ENCODE measurements around the gene ECT2. TPM values are rescaled to one million over a fixed set of nuclear protein-coding genes. Genes with fewer than 3 reads are reported as not detected.

Gene ECT2
- total RNA-seq, 2 donors from 2014 or later, result 10.3 to 12.1 TPM

DNA sequence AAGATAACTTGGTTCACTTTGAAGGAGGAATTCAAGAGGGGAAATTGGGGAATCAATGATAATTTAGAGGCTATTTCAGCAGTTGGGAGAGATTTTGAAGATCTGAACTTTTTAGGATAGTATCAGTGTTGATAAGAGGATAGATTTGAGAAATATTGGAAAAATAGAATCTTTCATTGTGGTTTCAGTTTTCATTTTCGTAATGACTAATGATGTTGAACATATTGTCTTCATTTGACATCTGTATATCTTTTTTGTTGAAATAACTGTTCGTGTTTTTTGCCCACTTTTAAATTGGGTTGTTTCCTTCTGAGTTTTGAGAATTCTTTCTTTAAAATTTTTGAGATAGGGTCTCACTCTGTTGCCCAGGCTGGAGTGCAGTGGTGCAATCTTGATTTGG lies 21.1 kb downstream of the ECT2 start:
- TF ChIP-seq POLR2A (IDR thresholded peaks at IDR 0.05), result no peak
- TF ChIP-seq, protein P1, sequence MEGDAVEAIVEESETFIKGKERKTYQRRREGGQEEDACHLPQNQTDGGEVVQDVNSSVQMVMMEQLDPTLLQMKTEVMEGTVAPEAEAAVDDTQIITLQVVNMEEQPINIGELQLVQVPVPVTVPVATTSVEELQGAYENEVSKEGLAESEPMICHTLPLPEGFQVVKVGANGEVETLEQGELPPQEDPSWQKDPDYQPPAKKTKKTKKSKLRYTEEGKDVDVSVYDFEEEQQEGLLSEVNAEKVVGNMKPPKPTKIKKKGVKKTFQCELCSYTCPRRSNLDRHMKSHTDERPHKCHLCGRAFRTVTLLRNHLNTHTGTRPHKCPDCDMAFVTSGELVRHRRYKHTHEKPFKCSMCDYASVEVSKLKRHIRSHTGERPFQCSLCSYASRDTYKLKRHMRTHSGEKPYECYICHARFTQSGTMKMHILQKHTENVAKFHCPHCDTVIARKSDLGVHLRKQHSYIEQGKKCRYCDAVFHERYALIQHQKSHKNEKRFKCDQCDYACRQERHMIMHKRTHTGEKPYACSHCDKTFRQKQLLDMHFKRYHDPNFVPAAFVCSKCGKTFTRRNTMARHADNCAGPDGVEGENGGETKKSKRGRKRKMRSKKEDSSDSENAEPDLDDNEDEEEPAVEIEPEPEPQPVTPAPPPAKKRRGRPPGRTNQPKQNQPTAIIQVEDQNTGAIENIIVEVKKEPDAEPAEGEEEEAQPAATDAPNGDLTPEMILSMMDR (IDR thresholded peaks at IDR 0.05), result no peak
- no peak for TF ChIP-seq POLR2AphosphoS5 (IDR thresholded peaks at IDR 0.05)
- intact Hi-C loops (cut with DNase I), result no loop called here

DNA sequence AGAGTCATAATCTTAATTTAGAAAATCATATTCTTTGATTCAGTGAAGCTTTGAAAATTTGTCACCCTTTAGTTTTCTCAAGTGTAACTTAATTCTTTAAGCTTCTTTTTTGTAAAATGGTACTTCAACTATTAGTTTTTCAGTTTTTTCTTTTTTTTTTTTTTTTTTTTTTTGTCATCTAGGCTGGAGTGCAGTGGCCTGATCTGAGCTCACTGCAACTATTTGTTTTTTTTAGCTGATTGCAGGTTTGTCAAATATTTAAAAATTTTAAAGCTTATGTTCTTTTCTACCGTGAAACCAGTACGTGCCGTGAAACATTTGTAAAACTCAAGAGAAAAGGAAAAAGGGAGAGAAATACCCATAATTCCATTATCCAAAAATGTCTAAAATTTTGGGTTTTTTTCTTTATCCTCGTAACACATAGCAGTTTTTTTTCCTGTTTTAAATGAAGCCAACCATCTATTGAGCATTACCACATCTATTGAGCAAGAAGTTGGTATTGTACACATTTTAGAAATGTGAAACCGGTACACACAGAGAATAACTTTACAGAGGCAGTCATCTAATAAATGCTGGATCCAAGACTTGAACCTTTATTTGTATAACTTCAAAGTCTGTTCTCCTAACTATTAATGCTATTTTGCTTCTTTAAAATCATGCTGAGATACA lies 25.7 kb downstream of the ECT2 start:
- TF ChIP-seq, protein P1 (IDR thresholded peaks at IDR 0.05), result no peak
- TF ChIP-seq POLR2A (IDR thresholded peaks at IDR 0.05) (no peak), POLR2AphosphoS5 (IDR thresholded peaks at IDR 0.05) (no peak)
- Histone ChIP-seq H3K9me3 (no peaks in the 10 kb centered on the region), H3K36me3 (no peaks in the 10 kb centered on the region), H3K27ac (no peak overlapping the region), H3K4me1 (replicated peaks) (no peaks in the 10 kb centered on the region), H3K4me3 (no peak overlapping the region), H3K27me3 (replicated peaks; ENCODE audit: insufficient read depth) (no peaks in the 10 kb centered on the region)
- intact Hi-C loops (cut with DNase I), result no loop called here
- DNase-seq (ENCODE audit: low spot score), result no peak
- WGBS, result 89% methylated on average over 5 of the region's 5 CpGs

More for the DNA sequence above, 21.1 kb downstream of the ECT2 start:
- no peaks in the 10 kb centered on the region for H3K27me3 ChIP-seq (replicated peaks; ENCODE audit: insufficient read depth)
- H3K27ac ChIP-seq, result no peak overlapping the region
- DNase-seq (ENCODE audit: low spot score), result no peak
- H3K9me3 ChIP-seq, result no peaks in the 10 kb centered on the region
- no peaks in the 10 kb centered on the region for H3K4me1 ChIP-seq (replicated peaks)
- H3K36me3 ChIP-seq, result no peaks in the 10 kb centered on the region
- no peak overlapping the region for H3K4me3 ChIP-seq
- 95% methylated on average over 2 of the region's 2 CpGs for WGBS

DNA sequence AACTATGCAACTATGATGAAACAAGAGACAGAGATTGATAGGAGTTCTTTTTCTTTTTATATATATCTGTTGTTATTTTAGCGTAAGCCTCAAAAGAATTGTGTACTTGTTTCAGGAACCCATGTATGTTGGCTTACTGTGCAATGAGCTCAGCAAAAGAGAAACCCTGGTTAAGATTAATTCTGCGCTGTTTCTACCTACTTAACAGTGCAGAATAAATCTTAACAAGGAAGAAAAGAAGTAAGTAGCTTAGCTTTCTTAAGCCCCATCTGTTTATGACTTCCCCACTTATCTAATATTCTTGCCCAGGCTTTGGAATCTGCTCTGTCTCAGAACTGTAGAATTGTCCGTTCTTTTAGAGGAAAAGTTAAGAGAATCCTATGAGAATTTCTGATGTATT lies 27.4 kb downstream of the ECT2 start:
- H3K27me3 ChIP-seq (replicated peaks; ENCODE audit: insufficient read depth), result no peaks in the 10 kb centered on the region
- H3K27ac ChIP-seq, result no peak overlapping the region
- DNase-seq (ENCODE audit: low spot score), result no peak
- no peak for TF ChIP-seq POLR2AphosphoS5 (IDR thresholded peaks at IDR 0.05)
- TF ChIP-seq POLR2A (IDR thresholded peaks at IDR 0.05), result no peak
- TF ChIP-seq, protein P1 (IDR thresholded peaks at IDR 0.05), result no peak
- WGBS, result 92% methylated on average over 3 of the region's 3 CpGs
- no peaks in the 10 kb centered on the region for H3K4me1 ChIP-seq (replicated peaks)
- no peaks in the 10 kb centered on the region for H3K9me3 ChIP-seq
- no peaks in the 10 kb centered on the region for H3K36me3 ChIP-seq
- no peak overlapping the region for H3K4me3 ChIP-seq
- intact Hi-C loops (cut with DNase I), result no loop called here

DNA sequence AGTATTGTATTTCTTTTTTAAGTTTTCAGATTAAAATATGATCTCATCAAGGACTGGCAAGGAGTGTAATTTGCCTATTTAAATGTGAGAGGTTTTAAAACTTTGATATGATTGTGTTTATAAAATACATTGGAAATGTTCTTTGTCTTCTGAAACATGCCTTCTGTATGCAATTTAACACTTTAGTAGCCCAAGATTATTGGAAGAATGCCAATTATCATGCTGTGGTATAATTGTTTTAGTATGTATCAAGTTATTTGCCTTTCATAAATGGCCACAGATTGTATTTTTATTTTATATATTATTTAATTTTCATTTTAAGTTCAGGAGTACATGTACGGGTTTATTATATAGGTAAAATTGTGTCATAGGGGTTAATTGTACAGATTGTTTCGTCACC lies 31.7 kb downstream of the ECT2 start:
- 97% methylated on average over 2 of the region's 2 CpGs for WGBS
- no peak for DNase-seq (ENCODE audit: low spot score)
- H3K27me3 ChIP-seq (replicated peaks; ENCODE audit: insufficient read depth), result no peaks in the 10 kb centered on the region
- no peaks in the 10 kb centered on the region for H3K36me3 ChIP-seq
- intact Hi-C loops (cut with DNase I), result no loop called here
- H3K27ac ChIP-seq, result no peak overlapping the region
- no peaks in the 10 kb centered on the region for H3K4me1 ChIP-seq (replicated peaks)
- no peak overlapping the region for H3K4me3 ChIP-seq
- no peaks in the 10 kb centered on the region for H3K9me3 ChIP-seq
- TF ChIP-seq POLR2A (IDR thresholded peaks at IDR 0.05) (no peak), POLR2AphosphoS5 (IDR thresholded peaks at IDR 0.05) (no peak)
- TF ChIP-seq, protein P1 (IDR thresholded peaks at IDR 0.05), result no peak

DNA sequence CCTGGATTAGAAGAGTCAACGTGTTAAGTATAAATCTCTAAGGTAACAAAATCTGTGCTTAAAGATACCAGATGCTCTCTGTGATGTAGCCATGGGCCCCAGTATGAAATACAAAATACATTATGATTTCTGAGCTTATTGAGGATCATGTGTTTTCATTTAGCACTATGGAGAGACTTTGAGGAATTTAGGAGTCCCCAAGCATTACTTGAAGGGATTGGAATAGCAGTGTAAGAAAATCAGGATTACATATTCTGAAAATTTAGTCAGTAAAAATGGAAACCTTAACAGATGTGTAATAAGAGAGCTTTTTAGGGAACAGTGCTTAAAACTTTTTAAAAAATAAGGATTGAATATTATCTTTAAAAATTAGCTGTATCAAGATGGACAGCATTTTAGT lies 35.5 kb downstream of the ECT2 start:
- H3K27me3 ChIP-seq (replicated peaks; ENCODE audit: insufficient read depth), result no peaks in the 10 kb centered on the region
- no peaks in the 10 kb centered on the region for H3K4me1 ChIP-seq (replicated peaks)
- H3K36me3 ChIP-seq, result no peaks in the 10 kb centered on the region
- 96% methylated on average over 1 of the region's 1 CpG for WGBS
- H3K4me3 ChIP-seq, result no peak overlapping the region
- H3K9me3 ChIP-seq, result no peaks in the 10 kb centered on the region
- intact Hi-C loops (cut with DNase I), result no loop called here
- H3K27ac ChIP-seq, result no peak overlapping the region
- TF ChIP-seq POLR2AphosphoS5 (IDR thresholded peaks at IDR 0.05) (no peak), POLR2A (IDR thresholded peaks at IDR 0.05) (no peak)
- TF ChIP-seq, protein P1 (IDR thresholded peaks at IDR 0.05), result no peak
- no peak for DNase-seq (ENCODE audit: low spot score)
